Measurements from ENCODE around the gene GLIS2.

The GLIS2 gene

GRCh38 chr16:4370151-4370550 is 54.3 kb downstream of the GLIS2 start:
- DNase-seq (ENCODE audit: low spot score): no peak

DNA sequence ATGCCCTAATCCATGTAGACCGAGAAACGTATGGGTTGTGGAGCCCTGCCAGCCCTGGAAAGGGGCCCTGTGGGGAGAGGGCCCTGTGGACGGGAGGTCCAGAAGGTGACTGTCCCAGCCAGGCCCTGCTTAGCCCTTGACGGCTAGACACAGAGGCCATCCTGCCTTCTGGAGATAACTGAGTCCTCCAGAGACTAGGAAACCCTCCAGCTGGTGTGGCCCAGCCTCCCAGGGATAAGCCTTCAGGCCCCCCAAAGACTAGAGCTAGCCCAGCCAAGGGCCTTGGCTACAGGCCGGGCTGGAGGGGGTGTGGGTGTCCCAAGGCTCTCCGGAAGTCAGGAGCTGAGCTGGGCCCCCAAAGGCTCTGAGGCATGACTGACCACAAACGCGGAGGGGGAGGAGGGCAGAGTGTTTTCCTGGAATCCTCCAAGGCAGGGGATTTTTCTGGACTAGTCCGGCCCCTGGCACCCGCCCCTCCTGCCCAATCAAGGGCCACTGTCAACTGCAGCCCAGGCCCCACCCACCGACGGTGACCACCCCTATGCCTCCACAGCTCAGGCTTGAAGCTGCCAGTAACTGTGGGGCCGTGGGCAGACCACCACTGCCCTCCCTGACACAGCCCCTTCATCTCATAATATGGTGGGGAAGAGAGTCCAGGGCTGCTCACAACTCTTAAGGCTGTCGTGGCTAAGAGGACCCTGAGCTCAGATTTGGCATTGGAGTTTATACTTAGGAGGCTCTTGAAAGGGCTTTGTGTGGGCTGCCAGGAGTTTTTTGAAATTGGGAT is 54.9 kb downstream of the GLIS2 start:
- DNase-seq (ENCODE audit: low spot score): peak; percentile 96

DNA sequence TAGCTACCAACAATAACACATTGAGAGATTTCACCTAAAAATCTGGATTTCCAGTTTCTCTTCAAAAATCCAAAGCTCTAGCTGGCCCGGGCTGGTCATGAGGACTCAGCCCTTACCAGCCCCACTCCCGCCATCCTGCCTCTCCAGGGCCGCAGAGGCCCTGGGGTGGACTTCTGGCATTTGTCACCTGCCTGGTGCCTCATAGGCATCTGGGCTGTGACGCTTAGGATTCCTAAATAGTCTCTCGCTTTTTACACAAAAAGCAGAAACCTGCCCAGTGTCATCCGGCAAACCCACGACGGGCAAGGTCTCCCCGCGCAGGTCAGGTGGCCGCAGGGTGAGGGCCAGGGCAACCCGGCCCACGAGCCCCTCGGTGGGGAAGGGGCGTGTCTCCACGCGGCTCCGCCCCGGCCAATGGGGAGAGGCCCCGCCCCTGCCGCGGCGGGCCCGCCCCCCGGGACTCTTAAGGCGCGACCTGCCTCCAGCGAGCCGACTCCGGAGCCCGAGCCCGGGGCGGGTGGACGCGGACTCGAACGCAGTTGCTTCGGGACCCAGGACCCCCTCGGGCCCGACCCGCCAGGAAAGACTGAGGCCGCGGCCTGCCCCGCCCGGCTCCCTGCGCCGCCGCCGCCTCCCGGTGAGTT is 55.6 kb downstream of the GLIS2 start, which contains the start of gene VASN:
VASN (plus strand) TSS at position 492 of the 644 bp plus-strand sequence. CDS start 9,030 bp downstream, outside the sequence.
- DNase-seq (ENCODE audit: low spot score): peak; percentile 93

DNA sequence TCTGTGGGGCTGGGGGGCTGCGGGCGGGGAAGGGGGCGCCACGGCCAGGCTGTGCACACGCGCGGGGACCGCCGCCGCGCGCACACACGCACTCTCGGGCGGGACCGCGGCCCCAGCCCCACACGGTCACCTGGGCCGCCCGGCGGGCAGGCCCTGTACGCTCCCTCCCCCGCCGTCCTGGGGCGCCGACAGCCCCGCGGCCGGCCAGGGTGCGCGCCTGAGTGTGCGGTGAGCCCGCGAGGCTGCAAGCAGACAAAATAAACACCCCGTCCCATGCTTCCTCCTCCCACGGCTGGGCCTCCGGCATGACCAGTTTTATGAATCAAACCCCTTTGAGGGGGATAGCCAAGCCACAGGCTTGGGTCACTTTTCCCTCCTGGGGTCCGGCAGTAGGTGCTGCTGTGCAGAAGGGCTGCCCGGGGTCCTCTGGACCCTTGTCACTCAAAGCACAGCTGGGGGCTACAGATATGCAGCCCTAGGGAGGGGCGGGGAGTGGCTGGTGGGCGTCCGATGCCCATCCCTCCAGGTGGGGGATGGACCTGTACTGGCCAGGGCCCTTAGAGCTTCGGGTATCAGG is 56.2 kb downstream of the GLIS2 start:
- no peak for DNase-seq (ENCODE audit: low spot score)

- DNase-seq (ENCODE audit: low spot score): peak; percentile 84
Measured at GRCh38 chr16:4372578-4373355, 56.9 kb downstream of the GLIS2 start.

DNA sequence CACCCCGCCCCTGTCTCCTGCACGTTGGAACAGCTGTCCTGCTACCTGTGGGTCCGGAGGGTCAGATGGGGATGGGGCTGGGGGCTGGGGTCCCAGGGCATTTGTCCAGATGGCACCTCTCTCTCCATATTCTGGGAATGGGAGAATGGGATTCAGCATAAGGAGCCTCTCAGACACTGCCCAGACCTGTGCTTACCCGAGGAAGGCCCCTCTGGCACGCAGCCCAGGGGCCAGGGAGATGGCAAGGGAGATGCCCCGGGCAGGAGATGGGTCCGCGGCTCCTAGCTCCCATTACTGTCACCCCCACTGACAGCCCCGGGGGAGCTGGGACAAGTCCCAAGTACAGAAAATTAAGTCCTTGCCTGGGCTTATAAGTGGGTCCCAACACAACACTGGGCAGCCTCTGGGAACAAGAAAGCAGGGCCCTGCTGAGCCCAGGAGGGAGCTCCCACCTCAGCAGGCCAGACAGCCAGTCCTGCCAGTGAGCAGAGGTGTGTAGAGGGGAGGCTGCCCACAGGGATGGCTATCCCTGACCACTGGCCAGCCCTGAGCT is 57.6 kb downstream of the GLIS2 start:
- peak; percentile 49 for DNase-seq (ENCODE audit: low spot score)

- peak; percentile 93 for DNase-seq (ENCODE audit: low spot score)
Measured at GRCh38 chr16:4373909-4374742, 58.3 kb downstream of the GLIS2 start.

- peak; percentile 69 for DNase-seq (ENCODE audit: low spot score)
Measured at GRCh38 chr16:4375717-4376116, 59.9 kb downstream of the GLIS2 start.

GRCh38 chr16:4376126-4376892 is 60.4 kb downstream of the GLIS2 start:
- peak; percentile 82 for DNase-seq (ENCODE audit: low spot score)

GRCh38 chr16:4376893-4377572 is 61.2 kb downstream of the GLIS2 start:
- DNase-seq (ENCODE audit: low spot score): peak; percentile 47

DNA sequence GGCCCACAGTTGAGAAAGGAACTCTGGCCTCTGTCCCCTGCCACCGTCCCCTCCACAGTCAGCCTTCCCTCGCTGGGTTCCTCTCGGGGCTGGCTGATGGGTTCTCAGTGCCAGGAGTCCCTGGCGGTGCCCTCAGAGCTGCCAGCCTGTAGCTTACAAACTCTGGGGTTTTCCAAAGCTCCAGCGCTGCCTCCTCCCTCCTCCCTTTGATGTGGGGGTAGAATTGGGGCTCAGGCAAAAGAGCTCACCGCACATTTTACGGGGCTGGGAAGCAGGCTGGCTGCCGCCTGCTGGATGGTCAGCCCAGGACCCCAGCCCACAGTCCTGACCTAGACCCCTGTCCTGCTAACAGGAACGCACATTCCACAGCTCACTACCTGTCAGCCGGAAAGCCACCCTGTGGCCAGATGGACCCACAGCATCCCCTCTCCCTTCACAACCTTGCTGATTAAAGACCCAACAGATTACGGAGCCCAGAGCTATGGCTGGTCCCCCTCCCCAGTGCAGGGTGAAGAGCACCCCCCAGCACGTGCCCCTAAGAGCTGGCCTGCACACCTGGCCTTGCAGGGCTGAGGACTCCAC is 61.8 kb downstream of the GLIS2 start:
- no peak for DNase-seq (ENCODE audit: low spot score)

GRCh38 chr16:4378161-4378666 is 62.3 kb downstream of the GLIS2 start:
- DNase-seq (ENCODE audit: low spot score): peak; percentile 38

GRCh38 chr16:4378999-4379690 is 63.3 kb downstream of the GLIS2 start:
- DNase-seq (ENCODE audit: low spot score): no peak

GRCh38 chr16:4380119-4381063 is 64.5 kb downstream of the GLIS2 start:
- no peak for DNase-seq (ENCODE audit: low spot score)

DNA sequence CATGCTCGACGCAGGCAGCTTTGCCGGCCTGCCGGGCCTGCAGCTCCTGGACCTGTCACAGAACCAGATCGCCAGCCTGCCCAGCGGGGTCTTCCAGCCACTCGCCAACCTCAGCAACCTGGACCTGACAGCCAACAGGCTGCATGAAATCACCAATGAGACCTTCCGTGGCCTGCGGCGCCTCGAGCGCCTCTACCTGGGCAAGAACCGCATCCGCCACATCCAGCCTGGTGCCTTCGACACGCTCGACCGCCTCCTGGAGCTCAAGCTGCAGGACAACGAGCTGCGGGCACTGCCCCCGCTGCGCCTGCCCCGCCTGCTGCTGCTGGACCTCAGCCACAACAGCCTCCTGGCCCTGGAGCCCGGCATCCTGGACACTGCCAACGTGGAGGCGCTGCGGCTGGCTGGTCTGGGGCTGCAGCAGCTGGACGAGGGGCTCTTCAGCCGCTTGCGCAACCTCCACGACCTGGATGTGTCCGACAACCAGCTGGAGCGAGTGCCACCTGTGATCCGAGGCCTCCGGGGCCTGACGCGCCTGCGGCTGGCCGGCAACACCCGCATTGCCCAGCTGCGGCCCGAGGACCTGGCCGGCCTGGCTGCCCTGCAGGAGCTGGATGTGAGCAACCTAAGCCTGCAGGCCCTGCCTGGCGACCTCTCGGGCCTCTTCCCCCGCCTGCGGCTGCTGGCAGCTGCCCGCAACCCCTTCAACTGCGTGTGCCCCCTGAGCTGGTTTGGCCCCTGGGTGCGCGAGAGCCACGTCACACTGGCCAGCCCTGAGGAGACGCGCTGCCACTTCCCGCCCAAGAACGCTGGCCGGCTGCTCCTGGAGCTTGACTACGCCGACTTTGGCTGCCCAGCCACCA is 65.4 kb downstream of the GLIS2 start:
- DNase-seq (ENCODE audit: low spot score): no peak
